HL-60 (cell line): ENCODE measurements around the gene PSRC1.

Experiments used
- CTCF ChIP-seq: IDR thresholded peaks from one replicate; pipeline ENCODE4 v1.5.1; 2011; ENCODE audit warnings: low read length, control low read depth, inconsistent platforms; ENCODE audit not compliant: insufficient read depth
- POLR2AphosphoS5 ChIP-seq: IDR thresholded peaks from 2 replicates; pipeline ENCODE4 v1.6.1; 2012; ENCODE audit warnings: low read depth

DNA sequence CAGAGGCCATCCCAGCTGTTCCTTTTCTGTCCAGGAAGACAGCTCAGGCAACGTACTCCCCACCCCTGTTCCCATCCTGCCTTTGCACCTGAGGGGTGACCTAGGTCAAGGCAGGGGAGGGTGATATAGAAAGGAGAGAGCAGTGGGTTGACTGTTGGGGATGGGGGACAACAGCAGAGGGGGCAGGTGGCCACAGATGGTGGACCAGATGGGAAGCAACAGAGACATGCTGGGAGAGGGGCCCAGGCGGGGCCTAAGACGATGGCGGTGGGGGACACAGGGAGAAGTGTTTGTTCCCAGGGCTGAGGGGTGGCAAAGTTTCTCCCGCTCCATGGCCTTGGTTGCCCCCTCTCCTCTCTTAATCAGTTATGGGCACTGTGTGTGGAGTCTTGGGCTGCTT is 27.3 kb downstream of the PSRC1 start:
- no peak for TF ChIP-seq POLR2AphosphoS5
- TF ChIP-seq CTCF: no peak
